Parathyroid adenoma (tissue), 2 donors: ENCODE data around the gene SHBG.

Experiments used
- H2AFZ ChIP-seq: fragments of 300-600 bp; sonication (generic); one replicate; pipeline ENCODE4 v1.7.0; 2017; ENCODE audit warnings: antibody characterized with exemption, mild to moderate bottlenecking
- H3K27ac ChIP-seq: fragments of 300-600 bp; sonication (generic); one replicate; pipeline ENCODE4 v1.7.0; 2017
- H3K27me3 ChIP-seq: fragments of 300-600 bp; sonication (generic); one replicate; pipeline ENCODE4 v1.7.0; 2017; ENCODE audit warnings: low read length; ENCODE audit not compliant: control insufficient read depth, insufficient read depth
- H3K36me3 ChIP-seq: fragments of 300-600 bp; sonication (generic); one replicate; pipeline ENCODE4 v1.7.0; 2017; ENCODE audit warnings: low read length; ENCODE audit not compliant: control insufficient read depth, insufficient read depth
- H3K4me1 ChIP-seq: fragments of 300-600 bp; sonication (generic); one replicate; pipeline ENCODE4 v1.7.0; 2017; ENCODE audit warnings: control low read depth
- H3K4me2 ChIP-seq: fragments of 300-600 bp; sonication (generic); one replicate; pipeline ENCODE4 v1.7.0; 2017; ENCODE audit warnings: low read length
- H3K4me3 ChIP-seq: fragments of 300-600 bp; sonication (generic); one replicate; pipeline ENCODE4 v1.7.0; 2017; ENCODE audit warnings: low read depth, low read length
- H3K79me2 ChIP-seq: fragments of 300-600 bp; sonication (generic); one replicate; pipeline ENCODE4 v1.7.0; 2017; ENCODE audit warnings: control low read depth
- H3K9ac ChIP-seq: fragments of 300-600 bp; sonication (generic); one replicate; pipeline ENCODE4 v1.7.0; 2017; ENCODE audit warnings: mild to moderate bottlenecking
- H3K9me3 ChIP-seq: fragments of 300-600 bp; sonication (generic); one replicate; pipeline ENCODE4 v1.7.0; 2017; ENCODE audit warnings: low read length; ENCODE audit not compliant: control insufficient read depth
- TF ChIP-seq, protein P1 (sequence below): fragments of 300-600 bp; sonication (generic); IDR thresholded peaks from one replicate; pipeline ENCODE4 v1.7.0; 2017; ENCODE audit warnings: antibody characterized with exemption, mild to moderate bottlenecking
- donor health status: primary hyperparathyroidism.

The SHBG gene

DNA sequence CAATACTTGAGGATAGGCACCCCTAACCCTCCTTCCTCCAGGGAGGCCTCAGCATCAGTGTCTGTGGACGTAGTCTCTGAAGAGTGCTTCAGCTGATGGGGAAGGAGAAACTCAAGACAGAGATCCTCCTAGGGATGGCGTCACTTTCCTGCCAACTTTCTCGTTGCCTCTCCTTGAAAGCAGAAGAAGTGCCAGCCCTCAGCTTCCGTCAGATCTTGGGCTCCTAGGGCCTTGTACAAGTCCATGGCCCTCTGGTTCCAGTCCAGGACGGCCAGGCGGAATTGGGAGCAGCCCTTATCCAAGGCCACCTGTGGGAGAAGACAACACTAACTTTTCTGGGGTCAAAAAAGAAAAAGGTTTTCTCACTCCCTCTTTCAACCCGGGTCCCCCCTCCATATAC lies 3.6 kb upstream of the SHBG start:
- TF ChIP-seq, protein P1, sequence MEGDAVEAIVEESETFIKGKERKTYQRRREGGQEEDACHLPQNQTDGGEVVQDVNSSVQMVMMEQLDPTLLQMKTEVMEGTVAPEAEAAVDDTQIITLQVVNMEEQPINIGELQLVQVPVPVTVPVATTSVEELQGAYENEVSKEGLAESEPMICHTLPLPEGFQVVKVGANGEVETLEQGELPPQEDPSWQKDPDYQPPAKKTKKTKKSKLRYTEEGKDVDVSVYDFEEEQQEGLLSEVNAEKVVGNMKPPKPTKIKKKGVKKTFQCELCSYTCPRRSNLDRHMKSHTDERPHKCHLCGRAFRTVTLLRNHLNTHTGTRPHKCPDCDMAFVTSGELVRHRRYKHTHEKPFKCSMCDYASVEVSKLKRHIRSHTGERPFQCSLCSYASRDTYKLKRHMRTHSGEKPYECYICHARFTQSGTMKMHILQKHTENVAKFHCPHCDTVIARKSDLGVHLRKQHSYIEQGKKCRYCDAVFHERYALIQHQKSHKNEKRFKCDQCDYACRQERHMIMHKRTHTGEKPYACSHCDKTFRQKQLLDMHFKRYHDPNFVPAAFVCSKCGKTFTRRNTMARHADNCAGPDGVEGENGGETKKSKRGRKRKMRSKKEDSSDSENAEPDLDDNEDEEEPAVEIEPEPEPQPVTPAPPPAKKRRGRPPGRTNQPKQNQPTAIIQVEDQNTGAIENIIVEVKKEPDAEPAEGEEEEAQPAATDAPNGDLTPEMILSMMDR: no peak

DNA sequence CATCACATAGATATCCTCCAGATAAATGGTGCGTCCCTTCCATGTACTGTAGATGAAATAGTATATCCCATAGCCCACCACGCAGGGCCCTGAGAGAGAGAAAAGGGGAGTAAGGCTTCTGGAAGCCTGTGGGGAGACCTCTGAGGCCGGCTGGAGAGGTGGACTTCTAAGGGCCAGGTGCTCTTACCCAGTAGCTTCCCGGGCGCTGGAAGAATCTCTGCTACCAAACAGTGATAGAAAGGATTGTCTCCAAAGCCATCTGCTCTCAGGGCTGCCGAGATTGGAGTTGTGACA lies 3.0 kb upstream of the SHBG start:
- Histone ChIP-seq H2AFZ (peak overlapping the region; percentile 83), H3K4me3 (peak overlapping the region; percentile 94), H3K27me3 (no peaks in the 10 kb centered on the region), H3K4me1 (peaks cover 19% of the 10 kb centered on the region), H3K4me2 (peak overlapping the region; percentile 88), H3K9ac (peak overlapping the region; percentile 54), H3K27ac (peak overlapping the region; percentile 91), H3K36me3 (no peaks in the 10 kb centered on the region), H3K9me3 (no peaks in the 10 kb centered on the region), H3K79me2 (no peaks in the 10 kb centered on the region)
- TF ChIP-seq, protein P1: no peak

More for the DNA sequence above, 3.6 kb upstream of the SHBG start:
- Histone ChIP-seq H3K36me3 (no peaks in the 10 kb centered on the region), H3K9me3 (no peaks in the 10 kb centered on the region), H3K4me1 (peaks cover 15% of the 10 kb centered on the region), H3K27ac (no peak overlapping the region), H3K4me2 (peak overlapping the region; percentile 88), H2AFZ (no peak overlapping the region), H3K79me2 (no peaks in the 10 kb centered on the region), H3K9ac (no peak overlapping the region), H3K4me3 (no peak overlapping the region), H3K27me3 (no peaks in the 10 kb centered on the region)

DNA sequence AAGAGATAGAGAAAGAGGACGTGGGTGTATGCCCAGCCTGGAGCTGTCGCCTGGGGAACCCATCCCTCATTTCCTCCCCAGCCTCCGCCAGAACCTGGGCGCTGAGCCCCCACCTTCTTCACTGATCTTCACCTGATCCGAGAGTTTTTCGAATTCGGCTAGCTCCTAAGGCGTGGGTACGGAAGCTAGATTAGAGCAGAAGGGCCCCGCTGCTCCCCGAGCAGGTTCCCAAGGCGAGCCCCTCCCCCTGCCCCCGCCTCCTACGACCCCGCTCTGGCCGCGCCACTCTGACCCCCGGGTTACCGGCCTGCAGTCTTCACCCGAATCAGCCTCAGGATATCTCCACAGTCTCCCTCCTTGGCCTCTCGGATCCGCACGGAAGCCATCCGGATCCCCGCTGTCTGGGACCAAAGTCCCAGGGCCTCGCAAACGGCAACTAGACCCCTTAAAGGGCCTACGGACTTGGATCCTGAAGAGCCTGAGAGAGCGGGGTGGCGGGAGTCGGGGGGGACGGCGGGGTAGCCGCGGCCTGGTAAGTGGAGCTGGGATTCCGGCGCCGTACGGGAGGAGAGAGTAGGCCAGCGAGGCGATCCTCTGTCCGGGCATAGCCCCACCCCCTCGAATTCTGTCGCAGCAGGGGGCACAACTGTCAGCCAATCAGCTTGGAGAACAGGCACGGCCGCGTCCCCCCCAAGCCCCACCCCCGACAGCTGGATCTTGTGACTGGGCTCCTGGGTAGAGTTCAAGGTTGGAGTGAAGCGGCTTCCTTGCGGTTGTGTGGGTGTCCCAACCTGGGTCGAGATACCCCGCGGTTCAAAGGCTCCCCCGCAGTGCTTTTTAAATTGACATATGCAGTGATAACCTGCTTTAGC lies 2.4 kb upstream of the SHBG start, which contains the start of gene SAT2:
SAT2 (minus strand) TSS at position 572 of the 872 bp plus-strand sequence; CDS start at position 386, 186 bp downstream.
- H3K27me3 ChIP-seq: no peaks in the 10 kb centered on the region
- H2AFZ ChIP-seq: peak within 1 kb of the TSS; percentile 83
- peaks cover 25% of the 10 kb centered on the region for H3K4me1 ChIP-seq
- H3K9ac ChIP-seq: peak within 1 kb of the TSS; percentile 54
- H3K79me2 ChIP-seq: no peaks in the 10 kb centered on the region
- no peaks in the 10 kb centered on the region for H3K9me3 ChIP-seq
- H3K27ac ChIP-seq: peak within 1 kb of the TSS; percentile 91
- TF ChIP-seq, protein P1: no peak
- H3K4me2 ChIP-seq: peak within 1 kb of the TSS; percentile 88
- peak within 1 kb of the TSS; percentile 94 for H3K4me3 ChIP-seq
- H3K36me3 ChIP-seq: no peaks in the 10 kb centered on the region

DNA sequence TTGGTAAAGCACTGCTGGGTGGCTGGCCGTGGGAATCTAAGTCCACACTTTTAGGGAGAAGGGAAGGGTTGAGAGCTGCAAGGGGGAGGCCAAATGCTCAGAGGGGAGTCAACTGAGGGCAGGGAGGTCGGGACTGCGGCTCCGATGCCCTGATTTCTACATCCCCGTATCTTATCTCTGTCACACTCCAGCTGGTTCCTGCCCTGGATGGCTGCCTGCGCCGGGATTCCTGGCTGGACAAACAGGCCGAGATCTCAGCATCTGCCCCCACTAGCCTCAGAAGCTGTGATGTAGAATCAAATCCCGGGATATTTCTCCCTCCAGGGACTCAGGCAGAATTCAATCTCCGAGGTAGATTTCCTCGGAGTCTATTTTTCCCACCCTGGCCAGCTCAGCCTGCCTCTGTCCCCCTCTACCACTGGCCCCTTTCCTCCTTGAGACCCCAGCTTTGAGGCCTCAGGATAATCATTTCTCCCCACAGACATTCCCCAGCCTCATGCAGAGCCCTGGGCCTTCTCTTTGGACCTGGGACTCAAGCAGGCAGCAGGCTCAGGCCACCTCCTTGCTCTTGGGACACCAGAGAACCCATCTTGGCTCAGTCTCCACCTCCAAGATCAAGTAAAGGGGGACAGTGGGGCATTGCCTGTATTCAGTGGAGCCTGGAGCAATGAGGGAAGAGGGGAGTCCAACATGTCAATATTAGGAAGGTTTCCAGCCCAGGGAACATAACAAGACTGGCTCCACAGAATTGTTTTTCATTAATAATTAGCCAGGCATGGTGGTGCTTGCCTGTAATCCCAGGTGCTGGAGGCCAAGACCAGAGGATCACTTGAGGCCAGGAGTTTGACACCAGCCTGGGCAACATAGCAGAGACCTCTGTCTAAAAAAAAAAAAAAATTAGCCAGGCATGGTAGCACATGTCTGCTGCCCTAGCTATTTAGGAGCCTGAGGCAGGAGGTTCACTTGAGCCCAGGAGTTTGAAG lies 1.8 kb downstream of the SHBG start:
- Histone ChIP-seq H3K27ac (peak overlapping the region; percentile 63), H3K4me3 (peak overlapping the region; percentile 1), H3K9ac (no peak overlapping the region), H3K27me3 (no peaks in the 10 kb centered on the region), H3K4me1 (peaks cover 28% of the 10 kb centered on the region), H3K79me2 (no peaks in the 10 kb centered on the region), H3K9me3 (no peaks in the 10 kb centered on the region), H2AFZ (peak overlapping the region; percentile 79), H3K4me2 (peak overlapping the region; percentile 36), H3K36me3 (no peaks in the 10 kb centered on the region)
- TF ChIP-seq, protein P1: no peak
